ENCODE data around the gene NFIX.

The NFIX gene

DNA sequence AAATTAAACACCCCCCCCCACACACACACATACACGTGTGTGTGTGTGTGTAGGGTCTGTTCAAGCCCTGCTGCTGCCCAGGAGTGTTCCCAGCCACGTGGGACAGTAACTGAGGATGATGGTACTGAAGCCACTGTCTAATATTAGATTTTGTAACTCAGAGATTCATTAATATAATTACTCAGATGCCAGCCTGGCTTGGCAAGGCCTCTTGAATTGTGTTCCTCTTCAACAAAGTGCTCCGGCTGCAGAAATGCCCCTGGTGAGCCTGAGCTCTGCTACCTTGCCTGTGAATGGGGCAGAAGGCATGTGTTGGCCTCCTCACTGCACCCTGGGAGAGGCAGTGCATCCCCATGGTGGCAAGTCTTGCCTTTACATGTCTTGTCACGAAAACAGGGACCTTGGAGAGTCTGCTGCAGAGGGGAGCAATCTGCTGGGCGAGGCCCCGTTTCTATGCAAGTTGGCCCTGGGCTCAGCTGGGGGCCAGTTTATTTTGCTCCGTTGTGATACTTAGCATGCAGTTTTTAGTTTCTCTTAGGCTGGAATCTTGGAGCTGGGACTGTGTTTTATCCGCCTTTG lies 44.0 kb downstream of the NFIX start:
- Histone ChIP-seq H3K27ac (ENCODE audit: low read length) (no peak overlapping the region), H3K9me3 (ENCODE audit: insufficient read depth, low read depth, low read length) (no peaks in the 10 kb centered on the region), H3K9ac (ENCODE audit: low read depth, low read length) (no peak overlapping the region), H3K4me3 (ENCODE audit: low read length) (no peak overlapping the region), H3K27me3 (ENCODE audit: insufficient read depth, low read length) (peaks cover 96% of the 10 kb centered on the region), H3K4me1 (ENCODE audit: insufficient read depth, low read length) (no peaks in the 10 kb centered on the region; the same call in 1 of the 2 replicates), H3K36me3 (ENCODE audit: insufficient read depth, low read depth, low read length) (no peaks in the 10 kb centered on the region)

DNA sequence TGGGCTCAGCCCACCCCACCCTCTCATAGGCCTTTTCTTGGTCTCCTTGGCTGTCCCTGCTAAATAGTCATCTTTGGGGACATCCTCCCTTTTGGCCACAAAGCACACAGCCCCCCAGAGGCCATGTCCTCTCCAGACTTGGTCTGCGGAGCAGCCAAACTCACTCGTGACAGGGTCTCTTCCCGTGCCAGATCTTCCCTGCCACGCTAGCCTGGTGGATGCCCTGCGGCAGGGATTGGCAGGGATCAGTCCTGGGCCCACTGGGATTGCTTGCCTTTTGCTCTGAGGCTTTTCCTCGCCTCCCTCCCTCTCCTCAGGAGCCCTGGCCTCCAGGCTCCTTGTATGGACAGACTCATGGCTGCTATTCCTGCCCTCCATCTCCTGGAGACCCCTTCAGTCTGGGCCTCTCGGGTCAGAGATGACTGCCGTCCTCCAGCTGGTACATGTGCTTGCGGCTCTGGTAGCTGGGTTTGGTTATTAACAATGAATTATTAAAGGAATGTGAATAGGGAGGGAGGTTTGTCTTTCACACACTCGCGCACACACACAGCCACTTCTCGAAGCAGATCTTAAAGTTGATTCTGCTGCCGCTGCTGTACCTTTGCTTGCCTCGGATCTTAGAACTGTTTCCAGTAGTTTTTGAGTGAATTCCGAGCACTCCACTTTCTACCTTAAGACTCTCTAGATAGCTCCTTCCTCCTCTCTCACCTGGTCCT lies 45.1 kb downstream of the NFIX start:
- H3K4me1 ChIP-seq (ENCODE audit: insufficient read depth, low read length) = no peaks in the 10 kb centered on the region; the same call in 1 of the 2 replicates
- no peak overlapping the region for H3K27ac ChIP-seq (ENCODE audit: low read length)
- no peak overlapping the region for H3K9ac ChIP-seq (ENCODE audit: low read depth, low read length)
- H3K9me3 ChIP-seq (ENCODE audit: insufficient read depth, low read depth, low read length) = no peaks in the 10 kb centered on the region
- no peaks in the 10 kb centered on the region for H3K36me3 ChIP-seq (ENCODE audit: insufficient read depth, low read depth, low read length)
- H3K27me3 ChIP-seq (ENCODE audit: insufficient read depth, low read length) = peaks cover 96% of the 10 kb centered on the region
- H3K4me3 ChIP-seq (ENCODE audit: low read length) = no peak overlapping the region

DNA sequence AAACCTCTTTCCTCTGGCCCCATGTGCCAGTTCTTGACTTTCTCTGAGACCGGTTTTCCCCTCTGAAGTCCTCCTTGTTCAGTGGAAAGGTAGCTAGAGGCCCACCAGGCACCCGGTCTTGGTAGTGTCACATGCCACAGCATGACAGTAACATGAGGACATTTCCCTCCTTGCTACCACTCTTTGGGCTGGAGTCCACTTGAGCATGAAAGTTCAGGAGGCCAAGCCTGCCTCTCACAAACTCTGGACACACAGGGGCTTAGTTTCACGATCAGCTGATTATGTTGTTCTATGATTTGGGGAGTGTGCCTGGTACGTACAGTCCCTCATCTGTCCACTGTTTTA lies 45.6 kb downstream of the NFIX start:
- no peak overlapping the region for H3K27ac ChIP-seq (ENCODE audit: low read length)
- H3K4me1 ChIP-seq (ENCODE audit: insufficient read depth, low read length) = no peaks in the 10 kb centered on the region; the same call in 1 of the 2 replicates

DNA sequence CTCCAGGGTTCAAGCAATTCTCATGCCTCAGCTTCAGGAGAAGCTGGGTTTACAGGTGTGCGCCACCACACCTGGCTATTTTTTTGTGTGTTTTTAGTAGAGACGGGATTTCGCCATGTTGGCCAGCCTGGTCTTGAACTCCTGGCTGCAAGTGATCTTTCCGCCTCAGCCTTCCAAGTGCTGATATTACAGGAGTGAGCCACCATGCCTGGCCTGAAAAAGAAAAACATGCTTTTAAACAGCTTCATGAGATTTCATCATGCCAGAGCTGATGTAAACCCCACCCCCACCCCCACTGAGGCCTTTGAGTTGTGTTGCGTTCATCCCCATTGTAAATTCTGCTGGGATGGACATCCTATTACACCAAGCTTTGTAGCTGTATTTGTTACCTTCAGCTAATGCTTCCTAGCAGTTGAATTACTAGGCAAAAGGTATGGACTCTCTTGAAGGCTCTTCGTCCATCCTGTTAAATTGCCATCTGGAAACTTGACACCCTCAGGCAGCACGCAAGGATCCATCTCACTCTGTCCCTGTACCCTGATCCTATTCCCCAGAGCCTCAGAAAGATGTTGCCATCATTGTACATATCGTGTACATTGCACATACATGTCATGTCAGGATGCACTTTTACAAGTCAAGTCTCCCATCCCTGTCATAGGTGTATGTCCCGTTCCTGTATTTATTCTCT lies 47.3 kb downstream of the NFIX start:
- no peak overlapping the region for H3K9ac ChIP-seq (ENCODE audit: low read depth, low read length)
- H3K4me3 ChIP-seq (ENCODE audit: low read length) = no peak overlapping the region
- peaks cover 96% of the 10 kb centered on the region for H3K27me3 ChIP-seq (ENCODE audit: insufficient read depth, low read length)
- H3K36me3 ChIP-seq (ENCODE audit: insufficient read depth, low read depth, low read length) = no peaks in the 10 kb centered on the region
- no peaks in the 10 kb centered on the region for H3K4me1 ChIP-seq (ENCODE audit: insufficient read depth, low read length)
- no peaks in the 10 kb centered on the region for H3K9me3 ChIP-seq (ENCODE audit: insufficient read depth, low read depth, low read length)
- no peak overlapping the region for H3K27ac ChIP-seq (ENCODE audit: low read length)

More for the DNA sequence above, 45.6 kb downstream of the NFIX start:
- H3K9me3 ChIP-seq (ENCODE audit: insufficient read depth, low read depth, low read length) = no peaks in the 10 kb centered on the region
- no peak overlapping the region for H3K9ac ChIP-seq (ENCODE audit: low read depth, low read length)
- peaks cover 96% of the 10 kb centered on the region for H3K27me3 ChIP-seq (ENCODE audit: insufficient read depth, low read length)
- no peaks in the 10 kb centered on the region for H3K36me3 ChIP-seq (ENCODE audit: insufficient read depth, low read depth, low read length)
- no peak overlapping the region for H3K4me3 ChIP-seq (ENCODE audit: low read length)

DNA sequence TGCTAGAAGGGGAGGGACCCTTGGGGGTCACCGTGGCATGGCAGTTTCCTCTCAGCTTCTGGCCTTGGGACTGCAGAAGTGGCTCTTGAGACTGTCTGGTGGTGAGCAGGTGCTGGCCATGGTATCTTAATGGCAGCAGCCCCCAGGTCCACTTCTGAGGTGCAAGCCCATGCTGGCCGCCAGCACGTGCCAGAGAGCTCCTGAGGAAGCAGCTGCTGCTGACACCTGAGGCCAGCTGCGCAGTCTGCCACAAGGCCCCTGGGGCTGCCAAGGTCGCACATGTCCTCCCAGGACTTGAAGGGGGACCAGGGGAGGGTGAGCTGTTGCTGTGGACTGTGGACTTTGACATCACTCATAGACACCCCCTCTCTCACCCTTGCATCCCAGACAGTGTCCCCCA lies 48.0 kb downstream of the NFIX start:
- Histone ChIP-seq H3K9ac (ENCODE audit: low read depth, low read length) (no peak overlapping the region), H3K9me3 (ENCODE audit: insufficient read depth, low read depth, low read length) (no peaks in the 10 kb centered on the region), H3K36me3 (ENCODE audit: insufficient read depth, low read depth, low read length) (no peaks in the 10 kb centered on the region), H3K4me1 (ENCODE audit: insufficient read depth, low read length) (no peaks in the 10 kb centered on the region), H3K27ac (ENCODE audit: low read length) (no peak overlapping the region), H3K4me3 (ENCODE audit: low read length) (no peak overlapping the region), H3K27me3 (ENCODE audit: insufficient read depth, low read length) (peaks cover 96% of the 10 kb centered on the region)

DNA sequence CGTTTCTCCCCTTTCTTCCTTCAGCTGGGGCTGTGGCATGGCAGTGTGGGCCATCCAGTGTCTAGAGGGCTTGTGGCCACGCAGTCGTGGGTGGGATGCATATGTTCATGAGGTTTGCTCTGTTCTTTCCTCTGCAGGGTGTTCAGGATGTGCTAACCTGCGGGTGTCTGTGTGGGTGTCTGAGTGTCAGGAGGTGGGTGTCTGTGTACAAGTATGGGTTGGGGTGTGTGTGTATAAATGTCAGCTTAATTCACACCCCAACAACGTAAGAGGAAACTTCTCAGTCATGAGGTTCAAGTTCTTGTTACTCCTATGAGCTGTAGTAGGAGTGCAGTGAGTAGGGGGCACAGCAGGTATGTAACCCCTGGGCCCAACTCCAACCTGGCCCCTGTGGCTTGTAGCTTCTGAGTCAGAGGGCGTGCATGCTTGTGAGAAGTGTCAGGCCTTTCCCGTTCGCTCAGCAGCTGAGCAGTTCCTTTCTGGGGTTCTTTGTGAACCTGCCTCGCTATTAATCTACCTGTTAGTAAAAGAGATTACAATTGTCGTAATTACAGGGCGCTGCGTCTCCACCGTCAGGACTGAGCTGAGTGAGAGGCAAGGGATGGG lies 49.1 kb downstream of the NFIX start:
- no peaks in the 10 kb centered on the region for H3K36me3 ChIP-seq (ENCODE audit: insufficient read depth, low read depth, low read length)
- peaks cover 96% of the 10 kb centered on the region for H3K27me3 ChIP-seq (ENCODE audit: insufficient read depth, low read length)
- no peak overlapping the region for H3K9ac ChIP-seq (ENCODE audit: low read depth, low read length)
- H3K4me1 ChIP-seq (ENCODE audit: insufficient read depth, low read length) = no peaks in the 10 kb centered on the region
- H3K9me3 ChIP-seq (ENCODE audit: insufficient read depth, low read depth, low read length) = no peaks in the 10 kb centered on the region
- no peak overlapping the region for H3K27ac ChIP-seq (ENCODE audit: low read length)
- H3K4me3 ChIP-seq (ENCODE audit: low read length) = no peak overlapping the region

DNA sequence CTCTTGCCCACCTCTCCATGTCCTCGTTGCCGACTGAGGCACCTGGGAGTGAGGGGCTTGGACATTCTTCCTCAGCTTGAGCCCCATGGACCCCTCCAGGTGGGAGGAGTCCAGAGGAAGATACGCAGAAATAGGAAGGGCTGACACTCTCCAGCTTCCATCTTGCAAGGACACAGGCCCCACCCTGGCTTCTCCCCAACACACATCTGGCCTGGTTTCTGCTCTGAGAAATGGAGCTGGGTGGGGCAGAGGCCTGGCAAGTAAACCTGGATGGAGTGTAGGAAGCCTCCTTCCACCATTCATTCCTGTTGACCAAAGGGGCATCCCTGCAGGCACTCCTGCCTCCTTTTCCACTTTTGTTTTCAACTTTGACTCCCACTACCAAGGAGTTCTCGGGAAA lies 50.5 kb downstream of the NFIX start:
- Histone ChIP-seq H3K27ac (ENCODE audit: low read length) (no peak overlapping the region), H3K9me3 (ENCODE audit: insufficient read depth, low read depth, low read length) (no peaks in the 10 kb centered on the region), H3K9ac (ENCODE audit: low read depth, low read length) (no peak overlapping the region), H3K4me3 (ENCODE audit: low read length) (no peak overlapping the region), H3K4me1 (ENCODE audit: insufficient read depth, low read length) (no peaks in the 10 kb centered on the region), H3K36me3 (ENCODE audit: insufficient read depth, low read depth, low read length) (no peaks in the 10 kb centered on the region), H3K27me3 (ENCODE audit: insufficient read depth, low read length) (peaks cover 96% of the 10 kb centered on the region)

DNA sequence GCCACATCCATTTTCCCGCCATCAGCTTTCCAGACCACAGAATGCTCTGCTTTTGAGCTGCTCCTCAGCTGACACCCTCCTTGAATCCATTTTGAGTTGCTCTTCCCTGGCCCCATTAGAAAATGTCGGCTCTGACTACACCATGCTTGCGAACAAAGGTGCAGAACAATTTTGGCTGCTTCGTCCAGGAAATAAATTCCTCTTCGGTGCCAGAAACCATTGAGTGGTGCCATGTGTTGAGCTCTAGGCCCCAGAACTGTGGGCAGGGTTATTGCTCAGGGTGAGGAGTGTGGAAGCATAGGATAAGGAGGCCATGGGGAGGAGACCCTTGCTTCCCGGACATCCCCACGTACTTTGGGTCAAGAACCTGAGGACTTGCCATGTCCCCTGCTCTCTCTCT lies 52.1 kb downstream of the NFIX start:
- Histone ChIP-seq H3K36me3 (ENCODE audit: insufficient read depth, low read depth, low read length) (no peaks in the 10 kb centered on the region), H3K27ac (ENCODE audit: low read length) (no peak overlapping the region), H3K9ac (ENCODE audit: low read depth, low read length) (no peak overlapping the region), H3K4me3 (ENCODE audit: low read length) (no peak overlapping the region), H3K4me1 (ENCODE audit: insufficient read depth, low read length) (peaks cover 8% of the 10 kb centered on the region; the same call in 1 of the 2 replicates), H3K27me3 (ENCODE audit: insufficient read depth, low read length) (peaks cover 100% of the 10 kb centered on the region), H3K9me3 (ENCODE audit: insufficient read depth, low read depth, low read length) (no peaks in the 10 kb centered on the region)

DNA sequence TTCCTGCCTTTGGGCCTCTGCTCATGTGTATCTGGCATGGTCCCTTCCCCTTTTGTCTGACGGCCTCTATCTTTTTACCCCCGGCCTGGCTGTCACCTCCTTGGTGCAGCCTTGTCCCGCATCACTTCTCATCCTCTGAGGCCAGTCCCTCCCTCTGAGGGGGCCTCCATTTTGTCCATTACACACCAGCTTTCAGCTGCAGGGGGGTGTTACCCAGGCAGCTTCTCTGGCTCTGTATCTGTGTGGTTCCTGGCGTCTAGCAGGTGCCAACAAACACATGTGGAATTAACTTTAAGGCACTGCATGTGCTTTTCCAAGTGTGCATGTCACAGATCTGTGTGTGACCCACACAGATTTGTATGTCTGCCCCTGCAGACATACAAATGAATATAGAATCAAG lies 55.0 kb downstream of the NFIX start:
- H3K4me1 ChIP-seq (ENCODE audit: insufficient read depth, low read length) = peaks cover 19% of the 10 kb centered on the region
- no peak overlapping the region for H3K9ac ChIP-seq (ENCODE audit: low read depth, low read length)
- H3K4me3 ChIP-seq (ENCODE audit: low read length) = no peak overlapping the region
- H3K36me3 ChIP-seq (ENCODE audit: insufficient read depth, low read depth, low read length) = no peaks in the 10 kb centered on the region
- H3K27ac ChIP-seq (ENCODE audit: low read length) = no peak overlapping the region
- H3K9me3 ChIP-seq (ENCODE audit: insufficient read depth, low read depth, low read length) = no peaks in the 10 kb centered on the region
- H3K27me3 ChIP-seq (ENCODE audit: insufficient read depth, low read length) = peaks cover 100% of the 10 kb centered on the region

DNA sequence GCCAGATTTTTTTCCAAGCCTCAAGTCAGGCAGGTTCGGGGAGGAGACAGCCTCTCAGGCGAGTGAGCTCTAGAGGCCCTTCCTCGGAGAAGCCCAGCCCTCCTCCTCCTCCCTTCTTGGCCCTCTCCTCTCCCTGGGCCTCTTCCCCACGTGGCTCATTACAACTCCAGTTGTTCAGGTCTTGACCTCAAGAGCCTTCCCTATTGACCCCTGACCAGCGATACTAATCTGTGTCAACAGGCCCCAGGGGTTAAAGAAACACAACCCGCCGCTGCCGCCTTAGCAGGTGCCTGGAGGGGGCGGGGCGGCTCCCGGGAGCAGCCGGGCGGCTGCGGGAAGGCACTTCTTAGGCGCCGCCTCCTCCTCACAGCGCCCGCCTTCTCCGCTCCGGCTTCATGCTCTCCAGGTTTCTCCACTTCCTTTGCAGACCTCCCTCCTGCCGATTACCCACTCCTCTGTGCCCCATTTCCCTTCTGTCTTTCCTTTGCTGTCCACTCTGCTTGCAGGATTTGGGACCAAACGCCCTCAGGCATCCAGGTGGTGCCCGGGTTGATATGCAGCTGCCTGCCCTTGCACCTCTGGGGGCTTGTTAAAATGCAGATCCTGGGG lies 56.4 kb downstream of the NFIX start:
- no peaks in the 10 kb centered on the region for H3K9me3 ChIP-seq (ENCODE audit: insufficient read depth, low read depth, low read length)
- no peaks in the 10 kb centered on the region for H3K36me3 ChIP-seq (ENCODE audit: insufficient read depth, low read depth, low read length)
- H3K4me3 ChIP-seq (ENCODE audit: low read length) = peak overlapping the region; percentile 4; the same call in 1 of the 2 replicates
- H3K27ac ChIP-seq (ENCODE audit: low read length) = no peak overlapping the region
- peaks cover 30% of the 10 kb centered on the region for H3K4me1 ChIP-seq (ENCODE audit: insufficient read depth, low read length)
- H3K9ac ChIP-seq (ENCODE audit: low read depth, low read length) = no peak overlapping the region
- peaks cover 100% of the 10 kb centered on the region for H3K27me3 ChIP-seq (ENCODE audit: insufficient read depth, low read length)

DNA sequence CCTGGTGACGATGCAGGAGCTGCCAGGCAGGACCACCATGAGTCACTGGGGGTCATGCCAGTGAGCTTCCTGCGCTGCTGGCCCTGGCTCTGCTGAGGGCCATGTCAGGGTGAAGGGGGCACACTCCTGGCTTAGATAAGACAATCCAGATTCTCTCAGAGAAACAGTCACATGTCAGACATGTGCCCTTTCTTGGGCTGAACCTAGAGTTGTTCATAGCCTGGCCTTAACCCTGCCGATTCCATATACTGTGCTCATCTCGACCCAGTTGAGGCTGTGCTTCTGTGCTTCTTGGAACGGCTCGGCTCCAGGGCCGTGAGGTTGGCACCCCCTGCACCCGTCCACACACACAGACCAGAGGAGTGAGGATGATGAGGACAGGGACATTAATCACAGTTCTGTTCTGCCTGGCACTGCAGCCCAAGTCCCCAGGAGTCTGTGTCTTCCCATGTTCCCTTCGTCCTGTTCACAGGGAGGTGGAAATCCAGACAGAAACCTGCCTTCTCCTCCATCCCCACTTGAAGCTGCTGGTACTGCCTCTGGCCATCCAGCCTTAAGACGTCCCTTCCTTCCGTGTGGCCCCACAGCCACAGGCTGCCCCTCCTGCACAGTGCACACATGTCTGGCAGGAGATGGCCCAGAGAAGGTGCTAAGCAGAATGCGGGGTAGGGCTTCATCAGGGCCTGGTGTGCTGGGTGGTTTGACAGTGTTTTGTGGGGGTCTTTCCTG lies 57.3 kb downstream of the NFIX start:
- H3K9me3 ChIP-seq (ENCODE audit: insufficient read depth, low read depth, low read length) = no peaks in the 10 kb centered on the region
- H3K9ac ChIP-seq (ENCODE audit: low read depth, low read length) = no peak overlapping the region
- H3K4me3 ChIP-seq (ENCODE audit: low read length) = no peak overlapping the region
- peaks cover 100% of the 10 kb centered on the region for H3K27me3 ChIP-seq (ENCODE audit: insufficient read depth, low read length)
- no peaks in the 10 kb centered on the region for H3K36me3 ChIP-seq (ENCODE audit: insufficient read depth, low read depth, low read length)
- H3K4me1 ChIP-seq (ENCODE audit: insufficient read depth, low read length) = peaks cover 30% of the 10 kb centered on the region
- no peak overlapping the region for H3K27ac ChIP-seq (ENCODE audit: low read length)

Data from iPS-20b (cell line).